Chondrocyte (in vitro differentiated cells): ENCODE results near the gene HMOX1. TPM values are rescaled to one million over a fixed set of nuclear protein-coding genes. Genes with fewer than 3 reads are reported as not detected.

Experiments
- DNase-seq: peaks from one replicate; pipeline ENCODE4 v3.0.0; 2021; ENCODE audit warnings: mixed read lengths, low spot score
- H3K27ac Mint-ChIP-seq: one replicate; pipeline ENCODE4 v1.8.0; 2021; ENCODE audit warnings: mild to moderate bottlenecking, moderate library complexity, mixed read lengths; ENCODE audit not compliant: unreplicated experiment
- H3K27me3 Mint-ChIP-seq: 2 replicates; pipeline ENCODE4 v1.8.0; 2021; ENCODE audit warnings: low read depth, mixed read lengths
- H3K36me3 Mint-ChIP-seq: 2 replicates; pipeline ENCODE4 v1.8.0; 2021; ENCODE audit warnings: low read depth, mixed read lengths
- H3K4me1 Mint-ChIP-seq: 2 replicates; pipeline ENCODE4 v1.8.0; 2021; ENCODE audit warnings: low read depth, mild to moderate bottlenecking, mixed read lengths
- H3K4me3 Mint-ChIP-seq: one replicate; pipeline ENCODE4 v1.8.0; 2021; ENCODE audit warnings: mild to moderate bottlenecking, moderate library complexity, mixed read lengths; ENCODE audit not compliant: unreplicated experiment
- H3K9me3 Mint-ChIP-seq: 2 replicates; pipeline ENCODE4 v1.8.0; 2021; ENCODE audit warnings: low read depth, mixed read lengths
- CTCF ChIP-seq: fragments of 200-600 bp; sonication (generic); IDR thresholded peaks from 2 replicates; pipeline ENCODE4 v1.5.0; 2021; ENCODE audit warnings: antibody characterized with exemption, mild to moderate bottlenecking, moderate library complexity
- microRNA-seq: library from miRNA; unstranded; fragments of <30 nt; microRNA quantifications from one replicate; pipeline ENCODE4 v1.2.0, GENCODE V29; 2020; ENCODE audit warnings: borderline number of aligned reads
- total RNA-seq: library from RNA; stranded (reverse); gene quantifications from 3 replicates; pipeline ENCODE4 v1.2.1, GENCODE V29; 2021

Gene HMOX1
- total RNA-seq, 1 donor from 2014 or later: 9.4 TPM

- peaks cover 9% of the 10 kb centered on the region for H3K4me1 Mint-ChIP-seq
- no peaks in the 10 kb centered on the region for H3K27me3 Mint-ChIP-seq
- no peak for TF ChIP-seq CTCF
- no peak overlapping the region for H3K27ac Mint-ChIP-seq
- DNase-seq: no peak
- no peaks in the 10 kb centered on the region for H3K9me3 Mint-ChIP-seq
- no peak overlapping the region for H3K4me3 Mint-ChIP-seq
- H3K36me3 Mint-ChIP-seq: no peaks in the 10 kb centered on the region
Observed at GRCh38 chr22:35441489-35442100, 60.7 kb downstream of the HMOX1 start.

GRCh38 chr22:35442471-35442870, 61.6 kb downstream of the HMOX1 start:
- H3K4me3 Mint-ChIP-seq: no peak overlapping the region
- DNase-seq: no peak
- H3K4me1 Mint-ChIP-seq: peaks cover 15% of the 10 kb centered on the region
- no peaks in the 10 kb centered on the region for H3K9me3 Mint-ChIP-seq
- no peaks in the 10 kb centered on the region for H3K36me3 Mint-ChIP-seq
- no peak for TF ChIP-seq CTCF
- H3K27me3 Mint-ChIP-seq: no peaks in the 10 kb centered on the region
- no peak overlapping the region for H3K27ac Mint-ChIP-seq

GRCh38 chr22:35443338-35443737, 62.4 kb downstream of the HMOX1 start:
- Mint-ChIP-seq H3K9me3 (no peaks in the 10 kb centered on the region), H3K27me3 (no peaks in the 10 kb centered on the region), H3K4me3 (no peak overlapping the region), H3K4me1 (peaks cover 24% of the 10 kb centered on the region), H3K27ac (no peak overlapping the region), H3K36me3 (no peaks in the 10 kb centered on the region)
- no peak for DNase-seq
- TF ChIP-seq CTCF: no peak

Small RNA genes lying within 50 kb of the gene (microRNA-seq; reads per million reads assigned to microRNA genes)
- gene MIR3909 (9.4 reads per million, percentile 21 among the genes with 10 or more reads in this experiment), gene MIR6069 (not detected)

Other genes with a start within 250 kb of the HMOX1 start
- 18.0 to 22.1 TPM (median 18.9 TPM) in 3 replicates for gene HMGXB4, start 123.6 kb upstream of the HMOX1 start, total RNA-seq
- 40.3 to 52.8 TPM (median 47.9 TPM) in 3 replicates for gene TOM1, start 81.2 kb upstream of the HMOX1 start, total RNA-seq
- 13.3 to 49.6 TPM (median 14.4 TPM) in 3 replicates for gene MCM5, start 19.0 kb downstream of the HMOX1 start, total RNA-seq
- gene RASD2, start 159.7 kb downstream of the HMOX1 start, total RNA-seq: 0.27 to 0.28 TPM in 2 of 3 replicates, not detected in the other
- gene MB, start 236.2 kb downstream of the HMOX1 start, total RNA-seq: not detected in 3 replicates